SH-SY5Y (cell line): Measurements from ENCODE around the gene SAFB.

ENCODE experiments used
- GATA2 ChIP-seq: IDR thresholded peaks from 2 replicates; pipeline ENCODE4 v1.6.1; 2011; ENCODE audit warnings: mild to moderate bottlenecking, low read depth, low read length
- GATA3 ChIP-seq: IDR thresholded peaks from 2 replicates; pipeline ENCODE4 v1.6.1; 2011; ENCODE audit warnings: low read depth, mild to moderate bottlenecking, low read length, moderate library complexity

DNA sequence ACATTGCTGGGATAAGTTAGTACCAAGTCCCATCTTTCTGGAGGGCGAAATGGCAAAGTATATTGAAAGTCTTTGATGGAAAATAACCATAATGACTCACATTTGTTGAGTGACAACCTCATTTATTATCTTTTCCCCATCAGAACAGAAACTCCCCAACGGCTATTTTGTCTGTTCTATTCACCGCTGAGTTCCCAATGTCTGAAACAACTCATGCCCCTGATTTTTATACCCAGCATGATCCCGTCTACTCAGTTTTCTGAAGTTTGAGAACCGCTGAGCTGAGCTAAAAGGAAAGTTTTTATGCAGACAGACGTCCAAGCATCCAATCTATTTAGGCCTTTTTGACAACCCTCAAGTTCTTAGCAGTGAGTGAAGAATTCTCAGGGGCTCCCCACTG, 47.3 kb upstream of the SAFB start:
- TF ChIP-seq GATA2 = no peak
- no peak for TF ChIP-seq GATA3
